SU-DHL-6 (cell line): ENCODE data around the gene CDK6.

Experiments
- CTCF ChIP-seq: fragments of 200-600 bp; sonication (generic); IDR thresholded peaks from one replicate; pipeline ENCODE4 v1.5.1; 2017; ENCODE audit warnings: antibody characterized with exemption, mild to moderate bottlenecking, low read length, moderate library complexity; ENCODE audit not compliant: insufficient read depth, poor library complexity, severe bottlenecking
- EZH2phosphoT487 ChIP-seq: fragments of 200-600 bp; sonication (generic), shearing (Covaris generic); conservative IDR thresholded peaks from 2 replicates; pipeline ENCODE4 v1.6.1; 2018; ENCODE audit warnings: mild to moderate bottlenecking, antibody characterized with exemption, low read length, moderate library complexity, mixed read lengths

GRCh38 chr7:92704858-92705257 is 131.5 kb downstream of the CDK6 start:
- no peak for TF ChIP-seq CTCF
- no peak for TF ChIP-seq EZH2phosphoT487
